AG04450 (cell line): ENCODE data around the gene CALM1. TPM values are rescaled to one million over a fixed set of nuclear protein-coding genes. Genes with fewer than 3 reads are reported as not detected.

Experiments
- CTCF ChIA-PET: fragments of 300-600, 350-600 bp; formaldehyde crosslinking; extraction: SDS; loops from one replicate; lab custom pipeline; 2022; ENCODE audit warnings: antibody characterized with exemption, inconsistent platforms; lab: Charles Lee
- POLR2A ChIA-PET: fragments of 350-600 bp; formaldehyde crosslinking; extraction: SDS; loops from one replicate; lab custom pipeline; 2021; ENCODE audit warnings: antibody characterized with exemption, inconsistent platforms; lab: Yijun Ruan, JAX
- DNase-seq: peaks from one replicate; pipeline ENCODE4 v3.0.0-alpha.2; 2011; ENCODE audit warnings: low read depth, low spot score
- H3K27ac ChIP-seq: one replicate; pipeline ENCODE4 v1.5.1; 2012; ENCODE audit warnings: low read depth, low read length, control low read depth
- H3K27me3 ChIP-seq: one replicate; pipeline ENCODE4 v1.6.0; 2012; ENCODE audit warnings: low read length; ENCODE audit not compliant: control insufficient read depth, insufficient read depth
- H3K4me3 ChIP-seq: 2 replicates; pipeline ENCODE4 v1.5.1; 2011; ENCODE audit warnings: mild to moderate bottlenecking, low read depth, low read length, control low read depth
- H3K9me3 ChIP-seq: 2 replicates; pipeline ENCODE4 v1.5.1; 2012; ENCODE audit warnings: low read length; ENCODE audit not compliant: control insufficient read depth, insufficient read depth
- CTCF ChIP-seq: IDR thresholded peaks from 2 replicates; pipeline ENCODE4 v1.5.1; 2011; ENCODE audit warnings: low read depth, low read length, control low read depth, inconsistent platforms
- polyA plus RNA-seq: library from polyadenylated mRNA; depleted of rRNA; stranded (reverse); fragments of >200 nt; gene quantifications from 2 replicates; pipeline ENCODE4 v1.2.3, GENCODE V29; 2011

CALM1 gene
- polyA plus RNA-seq, 1 experiment: 549 TPM

- H3K9me3 ChIP-seq: no peaks in the 10 kb centered on the region; the same call in 1 of the 2 replicates
Measured at GRCh38 chr14:90397425-90398314, 841 bp downstream of the CALM1 start.

GRCh38 chr14:90398315-90398839 is 1.5 kb downstream of the CALM1 start:
- ChIA-PET CTCF (interaction anchor here (0.6 to 6.7 kb wide), 8 partner anchors 9 to 360 kb away, joined by 3 to 85 read pairs (median 11); no protein-coding TSS in a partner anchor), POLR2A (interaction anchor here (1.6 kb wide), 1 partner anchor 360 kb away, joined by 4 read pairs; no protein-coding TSS in a partner anchor)
- TF ChIP-seq CTCF: no peak; the same call in 1 of the 2 replicates
- Histone ChIP-seq H3K9me3 (no peaks in the 10 kb centered on the region; the same call in 1 of the 2 replicates), H3K4me3 (peak overlapping the region; percentile 97), H3K27me3 (no peaks in the 10 kb centered on the region), H3K27ac (peak overlapping the region; percentile 31)
- no peak for DNase-seq

More at GRCh38 chr14:90397425-90398314, 841 bp downstream of the CALM1 start:
- H3K4me3 ChIP-seq: peak overlapping the region; percentile 97
- TF ChIP-seq CTCF: no peak
- H3K27me3 ChIP-seq: no peaks in the 10 kb centered on the region
- ChIA-PET CTCF (interaction anchor here (0.8 kb wide), 1 partner anchor 14 kb away, joined by 8 read pairs; no protein-coding TSS in a partner anchor), POLR2A (interaction anchor here (0.7 to 1.9 kb wide), 13 partner anchors 9 to 402 kb away, joined by 3 to 25 read pairs (median 5); partner anchors contain the start of genes NRDE2 and PSMC1)
- H3K27ac ChIP-seq: peak overlapping the region; percentile 21
- DNase-seq: no peak

DNA sequence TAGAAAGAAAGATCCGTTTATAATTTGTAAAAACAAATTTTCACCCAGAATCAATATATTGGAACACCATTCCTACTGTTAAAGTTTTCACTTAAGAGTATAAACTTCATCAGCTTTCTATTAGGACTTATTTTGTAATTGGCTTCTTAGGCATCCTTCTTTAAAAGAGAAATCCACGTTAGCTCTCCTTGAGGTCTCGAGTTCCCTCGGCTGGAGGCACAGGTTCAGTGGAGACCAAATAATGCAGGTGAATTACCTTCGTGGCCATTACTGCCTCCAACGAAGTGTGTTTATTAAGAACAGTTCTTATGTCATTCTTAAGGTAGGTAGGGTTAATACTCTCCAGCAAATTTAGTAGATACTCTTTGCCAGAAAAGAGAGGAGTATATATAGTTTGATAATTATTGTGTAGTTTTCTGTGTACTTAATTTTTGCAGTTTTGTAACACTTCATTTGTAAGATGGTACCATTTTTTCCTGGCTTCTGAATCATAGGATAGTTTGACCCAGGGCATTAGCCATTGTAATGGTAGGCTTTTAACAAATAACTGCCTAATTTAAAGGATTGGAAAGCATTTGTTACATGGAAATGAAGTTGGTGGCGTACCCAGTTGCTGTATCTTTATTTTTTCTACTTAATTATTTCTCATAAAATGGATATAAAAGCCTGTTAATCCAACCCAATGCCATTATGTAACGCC is 2.2 kb downstream of the CALM1 start:
- TF ChIP-seq CTCF: no peak
- ChIA-PET CTCF (interaction anchor here (0.6 to 6.7 kb wide), 17 partner anchors 9 to 360 kb away, joined by 3 to 85 read pairs (median 4); no protein-coding TSS in a partner anchor), POLR2A (interaction anchor here (0.7 to 1.6 kb wide), 5 partner anchors 9 to 359 kb away, joined by 3 to 4 read pairs (median 3); no protein-coding TSS in a partner anchor)
- no peak overlapping the region for H3K27ac ChIP-seq
- H3K9me3 ChIP-seq: no peaks in the 10 kb centered on the region; the same call in 1 of the 2 replicates
- peak overlapping the region; percentile 97 for H3K4me3 ChIP-seq
- DNase-seq: no peak
- no peaks in the 10 kb centered on the region for H3K27me3 ChIP-seq

GRCh38 chr14:90399541-90400444 is 3.0 kb downstream of the CALM1 start:
- ChIA-PET POLR2A (interaction anchor here (0.7 to 1.6 kb wide), 5 partner anchors 8 to 358 kb away, joined by 3 to 4 read pairs (median 3); no protein-coding TSS in a partner anchor), CTCF (interaction anchor here (0.6 to 6.7 kb wide), 35 partner anchors 9 to 421 kb away, joined by 3 to 85 read pairs (median 3); no protein-coding TSS in a partner anchor)
- DNase-seq: peak; percentile 61
- peak; percentile 99 for TF ChIP-seq CTCF
- peak overlapping the region; percentile 40 for H3K27ac ChIP-seq
- no peaks in the 10 kb centered on the region; the same call in 1 of the 2 replicates for H3K9me3 ChIP-seq
- peak overlapping the region; percentile 97 for H3K4me3 ChIP-seq
- no peaks in the 10 kb centered on the region for H3K27me3 ChIP-seq
